Measurements from ENCODE around the gene ZBTB7B.

ZBTB7B gene

DNA sequence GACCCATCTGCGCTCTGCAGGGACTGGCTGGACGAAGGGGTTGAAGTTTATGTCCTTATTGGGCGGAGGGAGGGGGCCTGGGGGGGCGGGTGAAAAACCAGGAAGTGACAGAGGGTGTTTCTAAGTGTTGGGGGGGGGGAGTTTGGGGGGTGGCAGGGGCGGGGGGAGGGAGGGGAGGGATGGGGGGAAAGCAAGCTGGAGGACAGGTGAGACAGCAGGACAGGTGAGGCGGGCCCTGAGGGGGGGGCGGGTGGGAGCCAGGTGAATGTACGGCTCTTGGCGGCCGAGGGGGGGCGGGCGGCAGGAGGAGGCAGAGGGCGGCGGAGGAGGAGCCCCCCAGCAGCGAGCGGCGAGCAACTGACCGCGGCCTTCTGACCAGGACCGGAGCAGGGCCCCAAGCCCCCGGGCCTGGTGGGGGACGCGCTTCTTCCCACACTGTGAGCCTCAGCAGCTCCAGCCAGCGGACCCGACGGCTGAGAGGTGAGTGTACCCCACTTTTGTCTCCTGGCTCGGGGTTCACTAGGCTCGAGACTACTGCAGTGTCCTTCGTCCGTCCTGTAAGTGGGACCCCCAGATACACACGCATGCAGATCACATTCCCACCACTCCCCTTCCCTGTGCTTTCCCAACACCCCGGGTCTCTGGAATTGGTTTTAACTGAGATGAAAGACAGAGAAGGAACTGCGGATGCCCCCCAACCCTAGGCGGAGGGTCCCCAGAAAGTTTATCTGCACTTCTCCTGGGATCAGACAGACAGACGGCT lies at the start of gene ZBTB7B:
ZBTB7B (plus strand) TSS at position 339 of the 763 bp plus-strand sequence. CDS start 11,859 bp downstream, outside the sequence.
- TF ChIP-seq GATA3 (IDR thresholded peaks at IDR 0.05; ENCODE audit: low read depth, low read length) (no peak), GATA2 (IDR thresholded peaks at IDR 0.05; ENCODE audit: low read depth, low read length) (no peak)

DNA sequence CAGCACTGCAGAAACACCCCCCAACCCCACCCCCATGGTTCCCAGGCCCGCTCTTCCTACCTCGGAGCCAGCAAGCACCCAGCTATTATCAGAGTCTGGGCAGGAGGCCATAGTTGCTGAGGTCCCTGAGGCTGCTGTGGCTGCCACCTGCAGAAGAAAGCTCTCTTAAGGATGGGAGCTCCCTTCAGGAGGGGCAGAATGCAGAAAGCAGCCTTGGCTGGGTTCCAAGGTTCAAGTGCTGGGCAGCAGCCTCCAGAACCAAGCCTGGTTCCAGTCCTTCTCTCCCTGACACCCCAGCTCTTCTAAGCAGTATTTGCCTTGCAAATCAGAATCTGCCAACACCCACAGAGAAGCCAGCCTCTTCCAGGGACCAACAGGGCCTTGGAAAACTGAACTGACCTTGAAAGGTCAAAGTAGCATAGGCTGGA lies 49.0 kb upstream of the ZBTB7B start:
- TF ChIP-seq GATA2 (IDR thresholded peaks at IDR 0.05; ENCODE audit: low read depth, low read length) (no peak), GATA3 (IDR thresholded peaks at IDR 0.05; ENCODE audit: low read depth, low read length) (no peak)

- TF ChIP-seq GATA2 (IDR thresholded peaks at IDR 0.05; ENCODE audit: low read depth, low read length) (no peak), GATA3 (IDR thresholded peaks at IDR 0.05; ENCODE audit: low read depth, low read length) (no peak)
Observed at GRCh38 chr1:154954541-154954940, 48.1 kb upstream of the ZBTB7B start.

DNA sequence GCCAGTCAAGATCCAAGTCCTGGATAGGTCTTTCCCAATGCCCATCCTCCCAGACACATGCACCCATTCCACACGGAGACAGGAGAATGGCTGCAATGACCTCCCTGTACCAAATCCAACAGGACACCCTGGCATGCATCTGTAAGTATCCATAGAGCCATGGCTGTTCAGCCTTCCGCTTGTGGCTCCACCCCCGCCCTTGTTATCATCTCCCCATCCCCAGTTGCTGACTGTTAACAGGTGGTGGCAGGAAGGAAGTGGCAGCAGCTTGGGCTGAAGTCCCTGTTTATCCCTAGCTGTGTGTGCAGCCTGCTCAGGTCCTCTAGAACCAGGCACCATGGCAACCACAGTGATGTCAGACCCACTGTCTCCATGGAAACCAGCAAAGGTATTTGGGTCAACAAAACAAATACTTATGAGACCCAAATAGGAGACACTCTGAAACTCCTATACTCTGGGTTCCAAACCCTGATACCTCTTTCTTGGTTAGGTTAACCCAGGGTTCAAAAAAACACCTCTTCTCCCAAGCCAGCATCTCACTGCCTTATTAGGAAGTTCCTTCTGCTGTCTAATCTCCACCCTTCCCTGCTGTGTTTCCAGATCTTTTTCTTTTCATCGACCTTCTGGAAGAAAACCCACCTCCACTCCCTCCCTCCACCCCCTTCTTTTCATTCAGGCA lies 47.4 kb upstream of the ZBTB7B start:
- no peak for TF ChIP-seq GATA3 (IDR thresholded peaks at IDR 0.05; ENCODE audit: low read depth, low read length)
- TF ChIP-seq GATA2 (IDR thresholded peaks at IDR 0.05; ENCODE audit: low read depth, low read length), result peak; percentile 56

GRCh38 chr1:154955718-154956543 lies 46.7 kb upstream of the ZBTB7B start, which contains the start of gene PBXIP1:
TSS of gene PBXIP1 (minus strand) at chr1:154956099. CDS start at chr1:154953721, 2,378 bp downstream.
- TF ChIP-seq GATA2 (IDR thresholded peaks at IDR 0.05; ENCODE audit: low read depth, low read length), result no peak

- TF ChIP-seq GATA3 (IDR thresholded peaks at IDR 0.05; ENCODE audit: low read depth, low read length) (no peak), GATA2 (IDR thresholded peaks at IDR 0.05; ENCODE audit: low read depth, low read length) (no peak)
Observed at GRCh38 chr1:154956544-154956941, 46.1 kb upstream of the ZBTB7B start.

DNA sequence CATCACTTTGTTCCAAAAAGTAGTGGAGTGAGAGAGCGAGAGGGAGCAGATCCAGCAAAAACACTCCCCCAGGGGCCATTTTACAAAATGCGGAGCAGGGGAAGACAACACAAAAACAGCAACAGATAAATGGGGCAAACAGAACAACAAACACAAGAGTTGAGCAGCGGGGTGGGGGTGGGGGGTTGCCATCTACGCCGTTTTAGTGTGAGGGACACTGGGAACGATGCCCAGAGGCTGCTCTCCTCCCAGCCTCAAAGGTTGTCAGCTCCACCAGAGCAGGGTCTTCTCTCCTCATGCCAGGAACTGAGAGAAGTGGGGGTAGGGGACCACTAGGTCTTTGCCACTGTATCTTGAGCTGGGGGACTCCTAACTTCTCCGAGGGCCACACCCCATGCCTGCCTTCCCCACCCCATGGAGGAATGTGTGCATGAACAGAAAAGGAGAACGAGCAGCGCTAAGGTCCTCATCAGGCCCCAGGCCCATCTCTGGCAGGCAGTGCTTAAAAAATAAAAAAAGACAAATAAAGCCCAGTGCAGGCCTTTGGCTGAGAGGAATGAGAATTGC lies 45.4 kb upstream of the ZBTB7B start:
- TF ChIP-seq GATA3 (IDR thresholded peaks at IDR 0.05; ENCODE audit: low read depth, low read length), result no peak
- TF ChIP-seq GATA2 (IDR thresholded peaks at IDR 0.05; ENCODE audit: low read depth, low read length), result no peak

DNA sequence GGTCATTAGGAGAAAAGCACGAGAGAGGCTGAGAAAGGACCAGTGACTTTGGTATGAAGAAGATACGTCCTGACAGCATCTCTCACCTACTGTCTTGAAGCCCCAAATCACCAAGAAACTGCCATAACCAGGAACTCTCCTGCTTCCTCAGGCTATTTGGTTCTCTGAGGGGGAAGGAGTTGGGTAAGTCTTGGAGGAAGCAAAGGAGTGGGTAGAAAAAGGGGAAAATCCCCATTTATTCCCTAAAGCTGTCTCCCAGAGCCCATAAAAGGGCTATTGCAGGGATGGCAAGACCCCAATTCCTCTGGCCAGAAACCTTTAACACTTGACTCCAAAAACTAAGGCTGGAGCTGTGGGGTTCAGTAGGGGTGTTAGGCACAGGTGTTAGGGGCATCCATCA lies 44.6 kb upstream of the ZBTB7B start:
- TF ChIP-seq GATA3 (IDR thresholded peaks at IDR 0.05; ENCODE audit: low read depth, low read length), result no peak
- TF ChIP-seq GATA2 (IDR thresholded peaks at IDR 0.05; ENCODE audit: low read depth, low read length), result no peak

- TF ChIP-seq GATA2 (IDR thresholded peaks at IDR 0.05; ENCODE audit: low read depth, low read length) (no peak), GATA3 (IDR thresholded peaks at IDR 0.05; ENCODE audit: low read depth, low read length) (no peak)
Observed at GRCh38 chr1:154958681-154959425, 43.7 kb upstream of the ZBTB7B start.

DNA sequence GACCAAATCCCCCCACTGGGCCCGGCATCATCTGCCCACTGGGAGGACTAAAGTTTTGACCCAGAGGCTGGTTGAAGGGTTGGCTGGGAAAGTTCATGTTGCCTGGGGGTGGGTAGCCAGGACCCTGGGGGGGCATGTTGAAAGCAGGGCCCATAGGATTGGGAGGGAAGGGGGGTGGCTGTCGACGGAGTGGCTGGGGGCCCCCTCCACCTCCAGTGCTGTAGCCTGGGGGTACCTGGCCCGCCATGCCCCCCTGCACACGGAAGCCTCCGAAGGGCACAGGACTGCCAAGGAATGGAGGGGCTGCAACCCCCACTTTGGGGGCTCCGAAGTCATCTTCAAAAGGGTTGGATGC lies 43.2 kb upstream of the ZBTB7B start:
- TF ChIP-seq GATA2 (IDR thresholded peaks at IDR 0.05; ENCODE audit: low read depth, low read length) (no peak), GATA3 (IDR thresholded peaks at IDR 0.05; ENCODE audit: low read depth, low read length) (no peak)

GRCh38 chr1:154960446-154961136 lies 42.0 kb upstream of the ZBTB7B start:
- no peak for TF ChIP-seq GATA2 (IDR thresholded peaks at IDR 0.05; ENCODE audit: low read depth, low read length)
- no peak for TF ChIP-seq GATA3 (IDR thresholded peaks at IDR 0.05; ENCODE audit: low read depth, low read length)

DNA sequence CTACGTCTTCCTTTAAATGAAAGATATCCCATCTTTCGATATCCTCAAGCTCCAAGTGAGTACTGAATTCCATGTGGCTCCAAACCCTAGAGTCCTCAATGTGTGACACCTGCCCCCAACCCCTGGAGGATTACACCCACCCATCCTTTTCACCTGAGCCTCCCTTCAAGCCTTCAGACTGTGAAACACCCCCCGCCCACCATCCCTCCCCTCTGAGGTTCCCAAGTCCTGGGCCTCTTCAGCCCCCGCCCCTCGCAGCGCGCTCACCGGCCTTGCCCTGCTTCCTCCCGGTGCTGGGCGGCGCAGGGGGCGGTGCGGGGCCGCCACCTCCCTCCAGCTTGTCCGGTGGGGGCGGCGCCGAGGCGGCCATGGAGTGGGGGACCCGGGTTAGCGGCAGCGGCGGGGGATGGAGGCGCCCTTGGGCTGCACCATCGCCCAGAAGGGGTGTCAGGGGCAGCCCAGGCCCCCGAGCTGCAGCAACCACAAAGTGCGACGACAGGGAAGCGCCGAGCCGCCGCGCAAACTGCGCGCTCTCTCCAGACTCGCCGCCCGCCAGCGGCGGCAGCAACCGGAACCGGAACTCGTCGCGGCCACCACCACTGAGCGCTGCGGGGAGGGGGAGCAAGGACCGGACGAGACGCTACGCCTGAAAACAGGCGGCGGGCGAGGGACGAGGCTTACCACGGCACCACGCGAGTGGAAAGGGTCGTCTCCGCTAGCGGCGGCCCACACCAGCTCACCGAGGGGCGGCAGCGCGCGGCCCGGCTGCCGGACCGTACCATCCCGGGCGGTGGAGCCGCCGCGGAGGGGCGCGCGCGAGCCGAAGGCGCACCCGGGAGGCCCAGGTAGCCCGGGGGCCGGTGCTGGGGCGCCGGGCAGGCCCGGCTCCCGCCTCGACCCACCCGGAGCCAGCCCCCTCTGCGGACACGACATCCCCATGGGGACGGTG lies 41.1 kb upstream of the ZBTB7B start, which contains the start of gene PYGO2:
PYGO2 (minus strand) TSS at position 576 of the 949 bp plus-strand sequence; CDS start at position 370, 206 bp downstream.
- TF ChIP-seq GATA2 (IDR thresholded peaks at IDR 0.05; ENCODE audit: low read depth, low read length), result no peak; the same call in 1 of the 2 replicates
- TF ChIP-seq GATA3 (IDR thresholded peaks at IDR 0.05; ENCODE audit: low read depth, low read length), result no peak

All from SH-SY5Y (cell line).